Keratinocyte (primary cell): ENCODE data around the gene VIT. TPM values are rescaled to one million over a fixed set of nuclear protein-coding genes. Genes with fewer than 3 reads are reported as not detected.

Experiments
- DNase-seq: peaks from one replicate; pipeline ENCODE4 v3.0.0-alpha.2; 2011; ENCODE audit warnings: low read depth, missing footprints, low spot score
- FAIRE-seq: peaks from 2 replicates; lab custom pipeline; 2011; peaks lifted over from hg19 to GRCh38; lab: Jason Lieb, UNC
- H2AFZ ChIP-seq: 2 replicates; pipeline ENCODE4 v1.6.0; 2012; ENCODE audit warnings: low read length, control low read depth, inconsistent platforms; ENCODE audit not compliant: control insufficient read depth
- H3K27ac ChIP-seq: 2 replicates; pipeline ENCODE4 v1.5.1; 2011; ENCODE audit warnings: low read length; ENCODE audit not compliant: control insufficient read depth, insufficient read depth
- H3K27me3 ChIP-seq: 3 replicates; pipeline ENCODE4 v1.6.0; 2011; ENCODE audit warnings: low read length; ENCODE audit not compliant: control insufficient read depth, insufficient read depth; ENCODE audit errors: extremely low read depth
- H3K36me3 ChIP-seq, 2 experiments: 2 replicates in 1 of 2; 3 replicates in 1 of 2; pipeline ENCODE4 v1.5.1; 2011; ENCODE audit warnings: low read length in 2 of 2, mild to moderate bottlenecking in 1 of 2; ENCODE audit not compliant: control insufficient read depth in 2 of 2, insufficient read depth in 2 of 2; ENCODE audit errors: extremely low read depth in 1 of 2
- H3K4me1 ChIP-seq: 3 replicates; pipeline ENCODE4 v1.5.1; 2011; ENCODE audit warnings: low read length; ENCODE audit not compliant: control insufficient read depth, insufficient read depth; ENCODE audit errors: extremely low read depth
- H3K4me2 ChIP-seq: 3 replicates; pipeline ENCODE4 v1.6.0; 2011; ENCODE audit warnings: low read depth, low read length; ENCODE audit not compliant: control insufficient read depth, insufficient read depth; ENCODE audit errors: extremely low read depth
- H3K4me3 ChIP-seq, 3 experiments: fragments of 200-600 bp in 1 of 3; sonication (generic) in 1 of 3; 2 replicates in 2 of 3; 3 replicates in 1 of 3; pipeline ENCODE4 v1.5.1; 2011 to 2016; ENCODE audit warnings: low read length in 3 of 3, mild to moderate bottlenecking in 3 of 3, control low read depth in 2 of 3, inconsistent platforms in 1 of 3, low read depth in 1 of 3, mixed read lengths in 1 of 3, mixed run types in 1 of 3, moderate library complexity in 1 of 3; ENCODE audit not compliant: control insufficient read depth in 2 of 3, insufficient read depth in 2 of 3; ENCODE audit errors: extremely low read depth in 1 of 3
- H3K79me2 ChIP-seq: 2 replicates; pipeline ENCODE4 v1.6.0; 2012; ENCODE audit warnings: low read length; ENCODE audit not compliant: control insufficient read depth, insufficient read depth
- H3K9ac ChIP-seq: 3 replicates; pipeline ENCODE4 v1.6.0; 2011; ENCODE audit warnings: low read length; ENCODE audit not compliant: control insufficient read depth, insufficient read depth; ENCODE audit errors: extremely low read depth
- H3K9me1 ChIP-seq: 3 replicates; pipeline ENCODE4 v1.6.0; 2011; ENCODE audit warnings: low read length; ENCODE audit not compliant: control insufficient read depth, insufficient read depth; ENCODE audit errors: extremely low read depth
- H3K9me3 ChIP-seq: 2 replicates; pipeline ENCODE4 v1.5.1; 2012; ENCODE audit warnings: low read depth, low read length; ENCODE audit not compliant: control insufficient read depth
- H4K20me1 ChIP-seq: 3 replicates; pipeline ENCODE4 v1.6.0; 2011; ENCODE audit warnings: low read length; ENCODE audit not compliant: control insufficient read depth, insufficient read depth; ENCODE audit errors: extremely low read depth
- EZH2 ChIP-seq: IDR thresholded peaks from one replicate; pipeline ENCODE4 v1.6.1; 2012; ENCODE audit warnings: inconsistent platforms, mild to moderate bottlenecking, low read length, moderate library complexity
- dilution Hi-C: fragments of 300-500 bp; cut with MboI; formaldehyde crosslinking; loops from one replicate; pipeline ENCODE4 v1.7.0; 2020; ENCODE audit warnings: low sequenced_read_pairs; ENCODE audit not compliant: extremely low pct_ligation_motif_present
- polyA plus RNA-seq, 5 experiments: library from polyadenylated mRNA; depleted of rRNA in 3 of 5; stranded (reverse) in 3 of 5; stranded (forward) in 1 of 5; unstranded in 1 of 5; fragments of >200 nt; gene quantifications; 1 replicate in 1 of 5; 2 replicates in 3 of 5; 3 replicates in 1 of 5; pipeline versions ENCODE4 v1.2.1 to v1.2.3, GENCODE V29; 2011 to 2012; ENCODE audit warnings: missing spikeins in 2 of 5, low read depth in 1 of 5, low replicate concordance in 1 of 5
- TF ChIP-seq, protein P1 (sequence below), 3 experiments: IDR thresholded peaks in 1 of 3; conservative IDR thresholded peaks in 1 of 3; optimal IDR thresholded peaks in 1 of 3; 2 replicates in 2 of 3; 3 replicates in 1 of 3; pipeline versions ENCODE3 to v1.5.1; 2011; ENCODE audit warnings: low read length in 3 of 3, mild to moderate bottlenecking in 3 of 3, moderate library complexity in 2 of 3, control low read depth in 1 of 3, inconsistent platforms in 1 of 3; ENCODE audit not compliant: insufficient read depth in 2 of 3; ENCODE audit errors: extremely low read depth in 1 of 3

The VIT gene
- polyA plus RNA-seq, 1 donor (not counting 4 experiments of a cell fraction or from before 2014, with no cell fraction given) = 0.79 TPM

DNA sequence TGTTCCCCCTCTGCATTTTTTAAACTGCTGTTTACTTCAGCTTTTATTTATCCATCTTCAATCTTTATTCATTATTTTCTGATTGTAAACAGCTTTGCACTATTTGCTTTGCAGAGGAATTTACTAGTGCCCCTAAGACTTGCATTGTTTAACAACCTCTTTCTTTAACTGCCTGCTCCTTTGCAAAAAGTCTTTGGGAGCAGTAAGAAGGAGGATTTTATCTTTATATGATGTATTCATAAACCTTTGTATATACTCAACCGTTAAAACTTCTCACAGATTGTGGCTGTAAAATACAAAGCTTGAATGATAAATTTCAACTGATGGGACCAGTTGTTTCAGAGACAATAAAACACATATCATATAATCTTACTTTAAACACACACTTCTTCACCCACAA, 20.1 kb upstream of the VIT start:
- Histone ChIP-seq H3K79me2 (no peaks in the 10 kb centered on the region), H3K4me2 (no peak overlapping the region), H4K20me1 (no peaks in the 10 kb centered on the region), H3K4me1 (no peaks in the 10 kb centered on the region), H3K27ac (no peak overlapping the region), H3K27me3 (no peaks in the 10 kb centered on the region), H3K4me3 (no peak overlapping the region), H3K36me3 (no peaks in the 10 kb centered on the region), H3K9me3 (no peaks in the 10 kb centered on the region), H3K9me1 (no peaks in the 10 kb centered on the region), H2AFZ (no peak overlapping the region), H3K9ac (no peak overlapping the region)
- dilution Hi-C loops = no loop called here
- FAIRE-seq (no peak), DNase-seq (no peak)
- TF ChIP-seq, protein P1, sequence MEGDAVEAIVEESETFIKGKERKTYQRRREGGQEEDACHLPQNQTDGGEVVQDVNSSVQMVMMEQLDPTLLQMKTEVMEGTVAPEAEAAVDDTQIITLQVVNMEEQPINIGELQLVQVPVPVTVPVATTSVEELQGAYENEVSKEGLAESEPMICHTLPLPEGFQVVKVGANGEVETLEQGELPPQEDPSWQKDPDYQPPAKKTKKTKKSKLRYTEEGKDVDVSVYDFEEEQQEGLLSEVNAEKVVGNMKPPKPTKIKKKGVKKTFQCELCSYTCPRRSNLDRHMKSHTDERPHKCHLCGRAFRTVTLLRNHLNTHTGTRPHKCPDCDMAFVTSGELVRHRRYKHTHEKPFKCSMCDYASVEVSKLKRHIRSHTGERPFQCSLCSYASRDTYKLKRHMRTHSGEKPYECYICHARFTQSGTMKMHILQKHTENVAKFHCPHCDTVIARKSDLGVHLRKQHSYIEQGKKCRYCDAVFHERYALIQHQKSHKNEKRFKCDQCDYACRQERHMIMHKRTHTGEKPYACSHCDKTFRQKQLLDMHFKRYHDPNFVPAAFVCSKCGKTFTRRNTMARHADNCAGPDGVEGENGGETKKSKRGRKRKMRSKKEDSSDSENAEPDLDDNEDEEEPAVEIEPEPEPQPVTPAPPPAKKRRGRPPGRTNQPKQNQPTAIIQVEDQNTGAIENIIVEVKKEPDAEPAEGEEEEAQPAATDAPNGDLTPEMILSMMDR (optimal IDR thresholded peaks at IDR 0.05 in 1 of 3, IDR thresholded peaks at IDR 0.05 in 1 of 3, conservative IDR thresholded peaks at IDR 0.05 in 1 of 3; ENCODE audit: extremely low read depth in 1 of 3, insufficient read depth in 2 of 3, low read length in 3 of 3) = no peak
- TF ChIP-seq EZH2 = no peak

DNA sequence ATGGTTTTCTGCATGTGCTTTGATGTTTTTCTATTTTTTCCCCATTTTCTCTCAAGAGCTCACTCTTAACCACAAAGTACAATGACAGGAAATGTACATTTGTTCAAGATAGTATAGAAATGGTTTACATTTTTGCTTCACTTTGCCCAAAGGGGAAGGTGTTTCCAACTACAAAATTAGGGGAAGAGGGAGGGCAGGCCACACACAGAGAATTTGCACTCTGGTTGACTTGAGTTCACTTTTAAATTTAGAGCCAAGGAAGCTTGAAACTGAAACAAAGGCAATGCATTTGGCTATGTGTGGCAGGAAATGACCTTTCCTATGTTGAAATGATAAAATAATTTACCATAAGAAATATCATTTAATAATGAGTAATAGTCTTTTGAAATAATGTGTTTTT, 19.1 kb upstream of the VIT start:
- TF ChIP-seq EZH2 = no peak
- TF ChIP-seq, protein P1 (optimal IDR thresholded peaks at IDR 0.05 in 1 of 3, IDR thresholded peaks at IDR 0.05 in 1 of 3, conservative IDR thresholded peaks at IDR 0.05 in 1 of 3; ENCODE audit: extremely low read depth in 1 of 3, insufficient read depth in 2 of 3, low read length in 3 of 3) = no peak
- Histone ChIP-seq H3K4me3 (no peak overlapping the region), H3K9me3 (no peaks in the 10 kb centered on the region), H2AFZ (no peak overlapping the region), H3K27ac (no peak overlapping the region), H3K36me3 (no peaks in the 10 kb centered on the region), H3K4me2 (no peak overlapping the region), H3K27me3 (no peaks in the 10 kb centered on the region), H3K9me1 (no peaks in the 10 kb centered on the region), H4K20me1 (no peaks in the 10 kb centered on the region), H3K79me2 (no peaks in the 10 kb centered on the region), H3K9ac (no peak overlapping the region), H3K4me1 (no peaks in the 10 kb centered on the region)
- dilution Hi-C loops = no loop called here
- DNase-seq (no peak), FAIRE-seq (no peak)
